IPS-18c (cell line): ENCODE measurements around the gene ATP8A1.
A peak's percentile ranks its signal among the peaks of the same experiment; 100 is the strongest.

Experiments
- H3K4me3 ChIP-seq: 2 replicates; pipeline ENCODE4 v1.7.0; 2013; ENCODE audit warnings: low read depth, mild to moderate bottlenecking, low read length, moderate library complexity; ENCODE audit not compliant: insufficient read depth
- H3K9me3 ChIP-seq: one replicate; pipeline ENCODE4 v1.6.1; 2013; ENCODE audit warnings: mild to moderate bottlenecking, low read length, moderate library complexity; ENCODE audit not compliant: control insufficient read depth, insufficient read depth

The ATP8A1 gene

DNA sequence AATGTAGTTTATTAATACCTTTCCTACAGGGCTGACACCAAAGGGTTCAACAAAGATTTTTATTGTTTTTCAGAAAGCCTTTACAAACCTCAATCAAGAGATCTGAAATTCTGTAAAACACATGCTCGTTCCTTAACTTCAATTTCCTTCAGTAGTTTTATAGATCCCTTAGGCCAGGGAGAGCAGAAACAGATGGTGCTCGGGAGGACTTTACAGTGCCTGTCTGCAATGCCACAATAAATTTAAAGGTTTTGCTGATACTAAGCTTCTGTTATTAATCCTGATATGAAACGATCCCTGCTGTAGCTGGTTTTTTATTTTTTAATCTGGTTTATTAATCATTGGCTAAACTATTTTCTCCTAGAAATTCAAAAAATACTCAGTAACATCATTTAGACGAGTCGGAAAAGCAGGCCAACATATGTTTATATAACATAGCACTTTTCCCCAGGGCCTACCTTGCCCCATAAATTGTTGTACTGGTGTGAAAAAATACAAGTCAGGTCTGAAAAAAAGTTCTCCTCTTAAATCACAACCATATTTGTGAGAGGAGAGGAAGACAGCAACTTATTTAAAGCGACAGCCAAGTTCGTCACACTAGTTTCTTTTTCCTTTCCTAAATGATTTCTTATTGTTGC lies 219.9 kb downstream of the ATP8A1 start:
- no peak overlapping the region for H3K4me3 ChIP-seq
- no peaks in the 10 kb centered on the region for H3K9me3 ChIP-seq

DNA sequence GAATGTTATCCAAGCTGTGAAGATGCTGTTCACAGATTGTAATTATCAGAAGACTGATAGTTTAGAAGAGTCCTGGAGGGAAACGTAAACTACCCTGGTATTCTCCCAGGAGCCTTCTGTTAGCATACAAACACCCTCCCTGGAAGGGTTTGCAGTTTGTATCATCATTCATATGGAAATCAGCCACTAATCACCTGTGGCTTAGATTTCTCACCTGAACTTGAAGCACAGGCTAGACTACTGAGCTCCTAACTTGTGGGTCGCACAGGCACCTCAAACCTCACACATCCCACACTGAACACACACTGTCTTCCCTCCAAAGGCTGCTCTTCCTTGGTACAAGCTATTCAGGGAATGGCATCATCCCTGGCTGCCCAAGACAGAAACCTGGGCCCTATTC lies 228.9 kb downstream of the ATP8A1 start:
- H3K4me3 ChIP-seq = no peak overlapping the region
- no peaks in the 10 kb centered on the region for H3K9me3 ChIP-seq

DNA sequence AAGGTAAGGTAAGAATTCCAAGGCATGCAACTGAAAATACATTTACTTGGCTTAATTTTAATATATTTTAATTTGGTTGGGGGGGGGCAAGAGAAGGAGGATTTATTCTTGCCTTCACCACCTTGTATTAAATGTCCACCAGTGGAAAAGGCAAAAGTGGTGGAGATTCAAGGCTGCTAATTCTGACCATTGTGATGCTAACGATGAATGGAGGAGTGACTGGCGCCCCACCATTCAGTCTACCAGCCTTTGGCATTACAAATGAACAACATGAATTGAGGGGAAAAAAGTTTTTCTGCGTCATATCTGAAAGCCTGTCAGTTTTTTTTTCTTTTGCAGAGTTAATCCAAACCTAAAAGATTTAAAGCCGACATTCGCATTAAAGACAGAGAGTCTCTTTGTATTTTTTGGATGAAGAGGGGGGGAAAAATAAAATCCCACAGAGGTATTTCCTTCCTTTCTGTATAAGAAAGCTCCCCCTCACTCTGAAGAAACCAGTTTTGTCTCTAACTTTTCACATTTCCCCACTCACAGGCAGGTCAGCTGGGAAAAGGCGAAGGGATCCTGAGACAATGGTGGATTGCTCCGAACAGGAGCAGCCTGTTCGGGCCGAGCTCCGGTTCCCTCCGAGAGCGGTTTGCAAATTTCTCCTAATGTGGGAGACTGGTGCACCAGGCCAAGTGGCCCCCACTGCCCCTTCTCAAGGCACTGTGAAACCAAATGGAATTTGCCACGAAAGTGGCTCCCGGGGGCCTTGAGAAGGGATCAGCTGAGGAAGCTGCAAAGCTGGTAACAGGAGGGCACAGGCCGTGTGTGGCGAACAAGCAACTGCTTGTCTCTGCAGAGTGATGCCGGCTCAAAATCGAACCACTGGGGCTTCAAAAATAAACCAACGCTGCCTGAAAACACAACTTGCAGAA lies 231.5 kb downstream of the ATP8A1 start:
- Histone ChIP-seq H3K9me3 (no peaks in the 10 kb centered on the region), H3K4me3 (no peak overlapping the region)

DNA sequence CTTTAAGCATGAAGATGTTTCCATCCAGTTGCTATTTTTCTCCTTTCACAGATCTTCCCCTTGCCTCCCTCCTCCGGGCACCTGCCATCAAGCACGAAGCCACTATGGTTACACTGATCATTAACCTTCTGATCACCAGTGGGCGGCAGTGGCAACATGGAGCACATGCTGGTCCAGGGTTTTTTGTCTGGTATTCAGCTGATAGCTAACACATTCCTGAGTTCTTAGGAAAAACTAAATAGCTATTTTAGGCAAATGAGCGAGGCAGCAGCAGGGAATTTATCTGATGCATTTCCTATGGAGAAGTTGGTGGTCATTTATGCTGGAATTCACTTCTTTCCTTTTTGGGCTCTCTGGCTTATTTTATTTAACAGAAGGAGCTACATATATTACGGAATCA lies 236.8 kb downstream of the ATP8A1 start:
- H3K4me3 ChIP-seq = no peak overlapping the region

DNA sequence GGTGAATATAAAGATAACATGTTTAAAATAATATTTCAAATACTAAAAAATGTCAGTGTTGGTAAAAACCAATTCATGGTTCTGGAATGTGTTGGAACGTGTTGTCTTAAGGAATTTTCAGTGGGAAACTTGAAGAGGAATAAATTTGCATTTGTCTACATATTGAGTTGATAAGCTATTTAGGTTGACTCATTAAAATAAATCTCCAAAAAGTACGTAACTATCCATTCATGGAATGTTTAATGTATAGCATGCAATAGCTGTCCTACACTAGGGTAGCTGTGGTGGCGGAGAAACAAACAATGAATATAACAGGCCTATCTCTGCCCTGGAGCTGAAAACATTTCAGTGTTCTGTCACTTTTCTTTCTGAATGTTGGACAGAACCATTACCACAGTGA lies 239.4 kb downstream of the ATP8A1 start:
- H3K4me3 ChIP-seq = no peak overlapping the region
- H3K9me3 ChIP-seq = no peaks in the 10 kb centered on the region

More for the DNA sequence above, 236.8 kb downstream of the ATP8A1 start:
- H3K9me3 ChIP-seq = no peaks in the 10 kb centered on the region

DNA sequence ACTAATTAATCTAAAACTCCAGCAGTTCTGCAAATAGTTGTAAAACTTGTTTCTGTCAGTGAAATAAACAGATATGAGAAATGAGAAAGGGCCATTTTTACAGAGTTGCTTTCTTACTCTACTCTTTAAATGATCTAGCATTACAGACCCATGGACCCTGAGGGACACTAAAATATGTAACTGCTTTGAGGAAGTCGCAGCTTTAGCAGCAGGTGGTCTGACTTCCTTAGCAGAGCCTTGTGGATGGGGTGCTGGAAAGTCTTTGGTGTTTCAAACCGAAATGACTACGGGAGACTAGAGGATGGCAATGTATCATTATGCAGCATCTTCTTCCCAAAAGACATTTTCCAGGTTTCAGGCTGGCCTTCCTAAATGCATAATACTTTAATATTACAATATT lies 240.9 kb downstream of the ATP8A1 start:
- no peak overlapping the region for H3K4me3 ChIP-seq
- no peaks in the 10 kb centered on the region for H3K9me3 ChIP-seq

DNA sequence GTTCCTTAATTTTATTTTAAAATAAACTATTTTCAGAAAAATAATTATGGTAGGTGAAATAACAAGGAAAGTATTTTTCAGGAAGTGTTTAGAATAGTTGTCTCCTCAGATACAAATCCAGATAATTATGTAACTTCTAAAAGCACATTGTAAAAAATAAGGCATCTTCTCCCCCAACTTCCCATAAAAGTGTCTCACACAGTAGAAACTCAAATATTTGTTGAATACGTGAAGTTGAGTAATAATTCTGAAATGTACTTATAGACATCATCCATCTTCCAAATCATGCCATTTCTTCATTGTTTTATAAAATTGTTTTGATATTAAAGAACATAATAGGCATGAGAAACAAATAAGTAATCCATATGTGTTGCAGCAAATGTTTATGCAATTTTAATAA lies 241.6 kb downstream of the ATP8A1 start:
- H3K4me3 ChIP-seq = no peak overlapping the region
- H3K9me3 ChIP-seq = no peaks in the 10 kb centered on the region

DNA sequence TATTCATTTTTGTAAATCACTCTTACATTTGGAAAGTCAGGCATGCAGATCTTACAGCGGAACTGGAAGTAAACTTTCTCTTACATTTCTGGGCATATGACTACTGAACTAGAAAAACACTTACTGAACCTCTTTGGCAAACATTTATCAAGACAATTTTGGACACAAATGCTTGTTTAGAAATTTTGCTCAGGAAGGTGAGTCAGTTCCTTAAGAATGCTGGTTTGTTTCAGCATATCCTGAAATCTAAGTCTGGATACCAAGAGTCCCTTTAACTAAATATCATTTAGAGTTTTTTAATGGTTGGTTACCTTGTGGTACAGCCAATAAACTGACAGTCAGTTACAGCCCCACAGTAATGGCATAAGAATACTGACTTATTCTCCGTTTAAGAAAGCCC lies 244.7 kb downstream of the ATP8A1 start:
- Histone ChIP-seq H3K4me3 (no peak overlapping the region), H3K9me3 (no peaks in the 10 kb centered on the region)

DNA sequence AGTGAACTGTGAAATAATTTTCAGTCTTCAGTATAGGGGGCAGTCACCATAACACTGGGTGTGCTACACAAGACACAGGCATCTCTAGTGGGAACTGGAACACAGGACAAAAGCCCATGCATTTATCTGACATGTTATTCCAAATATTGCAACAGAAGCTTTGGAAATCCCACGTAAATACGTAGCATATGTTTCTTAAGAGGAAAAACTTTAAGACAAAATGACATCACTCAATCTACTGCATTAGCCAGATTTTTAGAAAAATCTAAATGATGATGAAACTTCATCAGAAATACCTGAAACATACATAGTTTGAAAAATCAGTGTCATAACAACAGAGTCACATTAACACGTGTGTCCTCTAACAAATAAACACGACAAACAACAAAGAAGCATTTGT lies 245.1 kb downstream of the ATP8A1 start:
- Histone ChIP-seq H3K9me3 (no peaks in the 10 kb centered on the region), H3K4me3 (no peak overlapping the region)

DNA sequence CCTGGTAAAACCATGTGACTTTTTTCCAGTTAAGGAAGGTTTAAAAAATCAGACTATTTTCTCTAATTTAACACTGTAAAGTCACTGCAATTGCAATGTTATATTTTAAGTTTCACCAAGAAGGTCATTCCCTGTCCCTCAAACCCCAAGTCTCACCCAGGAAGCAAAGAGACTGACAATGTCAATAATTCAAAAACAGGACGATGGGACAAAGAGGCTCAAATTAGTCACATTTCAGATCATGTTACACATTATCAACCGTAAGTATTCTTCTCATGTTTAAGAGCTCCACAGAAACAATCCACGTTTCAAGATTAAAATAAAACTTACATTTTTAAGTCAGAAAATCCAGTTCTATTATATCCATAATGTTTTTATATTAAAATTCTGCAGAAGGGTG lies 246.5 kb downstream of the ATP8A1 start:
- no peaks in the 10 kb centered on the region for H3K9me3 ChIP-seq
- H3K4me3 ChIP-seq = no peak overlapping the region

DNA sequence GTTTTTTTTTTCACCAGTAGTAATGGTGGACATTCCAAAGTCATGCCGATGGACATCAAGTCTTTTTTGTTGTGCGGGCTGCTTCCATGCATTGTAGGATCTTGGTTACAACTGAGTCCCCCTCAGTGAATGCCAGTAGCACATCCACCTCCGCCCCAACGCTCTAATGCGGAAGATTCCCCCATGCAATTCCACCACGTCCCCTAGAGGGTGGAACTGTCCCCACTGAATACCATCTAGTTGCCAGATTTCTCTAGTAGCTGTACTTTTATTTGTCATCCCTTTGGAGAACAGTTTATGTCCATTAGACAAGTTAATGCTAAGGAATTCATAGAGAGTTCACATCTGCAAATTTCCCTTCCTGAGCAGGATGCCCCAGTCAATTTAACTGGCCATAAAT lies 252.9 kb downstream of the ATP8A1 start:
- Histone ChIP-seq H3K9me3 (no peaks in the 10 kb centered on the region), H3K4me3 (no peak overlapping the region)

DNA sequence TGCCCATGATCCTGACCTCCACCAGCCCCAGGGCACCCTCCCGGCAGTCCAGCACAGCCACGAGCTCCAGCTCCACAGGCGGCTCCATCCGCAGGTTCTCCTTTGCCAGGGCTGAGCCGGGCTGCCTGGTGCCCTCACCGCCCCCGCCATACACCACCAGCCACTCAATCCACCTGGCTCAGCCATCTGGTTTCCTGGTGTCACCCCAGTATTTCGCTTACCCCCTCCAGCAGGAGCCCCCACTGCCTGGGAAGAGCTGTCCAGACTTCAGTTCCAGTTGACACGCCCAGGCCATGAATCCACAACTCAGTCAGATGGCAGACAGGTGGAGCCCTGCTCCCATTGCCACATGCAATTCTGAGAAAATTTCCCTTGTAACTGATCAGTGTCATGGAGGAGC lies 255.7 kb downstream of the ATP8A1 start:
- H3K4me3 ChIP-seq = no peak overlapping the region
- no peaks in the 10 kb centered on the region for H3K9me3 ChIP-seq

DNA sequence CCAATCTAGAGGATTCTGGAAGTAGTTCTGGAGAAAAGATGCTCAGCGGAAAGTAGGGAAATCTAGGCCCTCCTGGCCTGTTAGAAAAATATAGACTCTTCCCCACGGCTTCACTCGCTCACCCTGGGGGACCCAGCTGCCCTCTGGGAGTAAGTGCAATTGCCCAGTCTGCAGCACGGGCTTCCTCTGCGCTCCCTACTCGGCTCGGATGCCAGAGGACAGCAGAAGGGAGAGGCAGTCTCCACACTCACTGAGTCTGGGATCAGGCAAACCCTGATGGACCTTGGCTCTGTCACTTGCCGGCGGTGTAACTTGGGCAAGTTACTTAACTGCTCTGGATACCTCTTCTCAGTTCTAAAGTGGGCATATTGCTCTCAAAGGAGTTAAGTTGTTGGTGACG lies 257.5 kb downstream of the ATP8A1 start:
- H3K4me3 ChIP-seq = peak overlapping the region; percentile 64
- no peaks in the 10 kb centered on the region for H3K9me3 ChIP-seq

DNA sequence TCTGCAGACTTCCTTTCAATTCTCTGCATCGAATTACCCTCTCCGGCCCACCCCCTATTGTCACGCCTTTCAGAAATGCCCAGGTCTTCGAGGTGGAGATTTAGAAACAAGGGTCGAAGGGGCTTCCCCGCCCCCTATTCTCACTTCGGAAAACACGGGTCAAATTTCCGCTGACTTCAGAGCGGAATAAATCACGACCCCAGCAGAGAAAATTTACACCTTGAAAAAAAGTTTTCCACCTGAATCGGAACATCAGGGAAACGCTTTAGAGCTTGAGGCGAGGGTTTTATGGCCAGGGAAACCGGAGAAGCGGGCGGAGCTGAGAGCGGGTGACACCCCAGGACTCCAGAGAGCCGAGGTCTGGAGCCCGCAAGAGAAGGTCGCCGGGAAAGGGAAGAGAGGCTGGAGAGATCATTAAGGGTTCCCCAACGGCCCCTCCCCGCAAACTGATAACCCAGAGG lies 258.0 kb downstream of the ATP8A1 start:
- Histone ChIP-seq H3K9me3 (no peaks in the 10 kb centered on the region), H3K4me3 (peak overlapping the region; percentile 64)

DNA sequence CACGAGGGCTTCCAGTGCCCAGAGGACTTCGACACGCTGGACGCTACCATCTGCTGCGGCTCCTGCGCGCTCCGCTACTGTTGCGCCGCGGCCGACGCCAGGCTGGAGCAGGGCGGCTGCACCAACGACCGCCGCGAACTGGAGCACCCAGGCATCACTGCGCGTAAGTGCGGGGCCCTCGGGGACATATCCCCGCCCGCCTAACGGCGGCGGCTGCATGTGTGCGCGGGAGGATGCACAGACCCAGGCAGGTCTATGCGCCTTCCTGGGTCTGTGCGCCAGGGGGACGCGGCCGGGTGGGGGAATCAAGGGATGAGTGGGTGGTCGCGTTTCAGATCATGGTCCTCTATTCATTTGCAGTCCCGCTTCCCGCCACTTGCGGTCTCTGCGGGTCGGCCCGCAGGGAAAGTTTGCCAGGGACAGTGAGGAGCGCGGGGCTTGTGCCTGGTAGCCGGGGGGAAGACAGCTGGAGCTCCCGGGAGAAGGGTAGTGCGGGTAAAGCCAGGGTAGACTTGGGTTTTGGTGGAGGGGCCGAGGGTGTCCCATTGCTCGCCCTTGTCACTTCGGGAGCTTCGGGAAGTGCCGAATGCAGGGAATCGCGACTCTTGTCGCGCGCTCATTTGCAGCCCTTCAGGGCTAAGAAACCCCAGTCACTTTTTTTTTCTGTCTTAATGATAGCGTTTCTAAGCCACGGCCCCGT lies 258.6 kb downstream of the ATP8A1 start:
- no peaks in the 10 kb centered on the region for H3K9me3 ChIP-seq
- H3K4me3 ChIP-seq = peak overlapping the region; percentile 64

DNA sequence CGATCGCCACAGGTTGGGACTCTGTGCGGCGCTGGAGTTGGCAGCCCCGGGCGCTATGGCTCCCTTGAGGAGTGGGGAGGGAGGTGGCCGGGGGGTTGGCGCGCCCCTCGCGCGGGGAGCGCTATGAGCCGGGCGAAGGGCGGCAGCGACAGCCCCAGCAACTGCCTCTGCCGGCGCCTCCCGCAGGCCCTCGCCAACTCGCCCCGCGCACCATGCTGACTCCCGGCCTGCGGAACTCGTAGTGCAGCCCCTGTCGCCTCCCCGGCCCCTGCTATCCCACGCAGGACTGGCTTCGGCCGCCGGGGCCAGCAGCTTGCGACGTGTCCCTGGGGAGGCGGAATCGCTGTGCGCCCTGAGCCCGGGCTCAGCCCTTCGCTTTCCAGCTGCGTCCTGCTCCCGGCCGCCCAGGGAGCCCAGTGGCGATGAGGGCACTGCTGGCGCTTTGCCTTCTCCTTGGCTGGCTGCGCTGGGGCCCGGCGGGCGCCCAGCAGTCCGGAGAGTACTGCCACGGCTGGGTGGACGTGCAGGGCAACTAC lies 259.2 kb downstream of the ATP8A1 start:
- H3K4me3 ChIP-seq = peak overlapping the region; percentile 64
- no peaks in the 10 kb centered on the region for H3K9me3 ChIP-seq

DNA sequence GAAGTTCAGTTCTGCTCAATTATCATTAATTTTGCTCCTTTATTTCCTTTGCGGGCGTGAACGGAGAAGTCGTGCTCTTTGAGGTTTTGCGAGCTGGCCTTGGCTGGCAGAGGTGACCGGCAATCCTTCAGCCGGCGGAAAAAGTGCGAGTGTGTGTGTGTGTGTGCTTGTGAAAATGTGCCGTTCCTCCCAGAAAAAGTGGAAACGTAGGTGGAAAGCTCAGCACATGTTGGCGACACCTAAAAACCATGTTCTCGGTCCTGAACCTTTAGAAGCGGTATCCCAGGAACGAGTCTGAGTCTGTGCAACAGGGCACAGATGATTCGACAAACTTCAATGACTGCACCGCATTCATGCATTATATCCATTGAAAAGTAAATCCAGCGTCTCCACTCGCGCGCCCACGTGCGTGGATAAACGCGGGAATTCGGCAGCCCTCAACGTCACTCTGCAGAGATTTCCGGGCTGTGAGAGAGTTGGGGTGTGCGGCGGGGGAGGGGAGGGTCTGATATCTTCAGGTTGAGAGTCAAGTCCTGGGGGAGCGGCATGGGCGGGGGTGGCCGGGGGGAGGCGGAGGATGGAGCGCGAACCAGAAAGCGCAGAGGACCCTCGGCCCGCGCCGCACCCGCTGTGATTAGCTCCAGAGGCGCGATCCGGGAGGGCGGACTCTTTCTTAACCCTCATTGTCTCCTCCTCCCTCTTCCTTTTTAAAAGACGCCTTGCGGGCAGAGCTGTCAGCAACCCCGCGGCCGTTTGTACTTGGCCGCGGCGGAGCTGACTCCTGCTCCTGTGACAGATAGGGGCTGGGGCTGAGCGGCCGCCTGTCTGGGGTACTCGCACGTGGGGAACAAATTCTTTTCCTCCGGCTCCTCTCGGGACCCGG lies 259.9 kb downstream of the ATP8A1 start, which contains the start of gene SHISA3:
Gene SHISA3 (plus strand): TSS at position 737 of the 883 bp plus-strand sequence. CDS start 569 bp downstream, outside the sequence.
- Histone ChIP-seq H3K9me3 (no peaks in the 10 kb centered on the region), H3K4me3 (peak within 1 kb of the TSS; percentile 64)
